Right lobe of liver (tissue), 4 donors: ENCODE data around the gene NAT14.

ENCODE experiments used
- POLR2A ChIP-seq: fragments of 450-650 bp; IDR thresholded peaks from one replicate; pipeline ENCODE4 v1.6.1; 2017; ENCODE audit warnings: antibody characterized with exemption, mild to moderate bottlenecking
- TF ChIP-seq, protein P1 (sequence below), 4 donors: fragments of 200-600 bp in 3 of 4; fragments of 450-650 bp in 1 of 4; IDR thresholded peaks; one replicate each; pipeline versions ENCODE4 v1.5.1 to v1.8.0; 2016 to 2022; ENCODE audit warnings: antibody characterized with exemption in 4 of 4, mild to moderate bottlenecking in 2 of 4
- donor health status: DM: no; HTN: no; CAD: no.
- donor health status: DM: no; HTN: no; CAD: no.
- donor health status: DM: no; HTN: yes; CAD: no.

DNA sequence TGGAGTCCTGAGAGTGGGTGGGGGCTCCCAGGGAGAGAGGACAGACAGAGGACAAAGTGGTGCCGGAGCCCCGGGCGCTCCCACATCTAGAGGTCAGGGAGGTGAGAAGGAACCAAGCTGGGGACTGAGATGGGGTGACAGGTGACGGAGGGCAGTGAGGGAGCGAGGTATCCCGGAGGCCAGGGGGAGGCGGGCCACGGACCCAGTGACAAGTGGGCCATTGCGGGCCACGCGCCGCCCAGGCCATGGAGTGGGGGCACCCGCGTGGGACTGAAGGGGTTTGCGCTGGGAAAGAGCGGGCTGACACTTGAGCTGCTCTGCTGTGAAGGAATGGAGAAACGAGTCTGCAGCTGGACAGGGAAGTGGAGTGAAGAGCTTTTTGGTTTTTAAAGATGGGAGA lies 5.9 kb upstream of the NAT14 start:
- TF ChIP-seq, protein P1, sequence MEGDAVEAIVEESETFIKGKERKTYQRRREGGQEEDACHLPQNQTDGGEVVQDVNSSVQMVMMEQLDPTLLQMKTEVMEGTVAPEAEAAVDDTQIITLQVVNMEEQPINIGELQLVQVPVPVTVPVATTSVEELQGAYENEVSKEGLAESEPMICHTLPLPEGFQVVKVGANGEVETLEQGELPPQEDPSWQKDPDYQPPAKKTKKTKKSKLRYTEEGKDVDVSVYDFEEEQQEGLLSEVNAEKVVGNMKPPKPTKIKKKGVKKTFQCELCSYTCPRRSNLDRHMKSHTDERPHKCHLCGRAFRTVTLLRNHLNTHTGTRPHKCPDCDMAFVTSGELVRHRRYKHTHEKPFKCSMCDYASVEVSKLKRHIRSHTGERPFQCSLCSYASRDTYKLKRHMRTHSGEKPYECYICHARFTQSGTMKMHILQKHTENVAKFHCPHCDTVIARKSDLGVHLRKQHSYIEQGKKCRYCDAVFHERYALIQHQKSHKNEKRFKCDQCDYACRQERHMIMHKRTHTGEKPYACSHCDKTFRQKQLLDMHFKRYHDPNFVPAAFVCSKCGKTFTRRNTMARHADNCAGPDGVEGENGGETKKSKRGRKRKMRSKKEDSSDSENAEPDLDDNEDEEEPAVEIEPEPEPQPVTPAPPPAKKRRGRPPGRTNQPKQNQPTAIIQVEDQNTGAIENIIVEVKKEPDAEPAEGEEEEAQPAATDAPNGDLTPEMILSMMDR (IDR thresholded peaks at IDR 0.05) = no peak
- TF ChIP-seq POLR2A = no peak
